Smooth muscle cell (in vitro differentiated cells): ENCODE results near the gene ARL3. TPM values are rescaled to one million over a fixed set of nuclear protein-coding genes. Genes with fewer than 3 reads are reported as not detected.

Experiments used
- DNase-seq: peaks from one replicate; lab custom pipeline; 2025; ENCODE audit not compliant: unreplicated experiment; lab: John Stamatoyannopoulos, UW
- H2AFZ ChIP-seq: fragments of 200-600 bp; sonication (generic); 2 replicates; pipeline ENCODE4 v1.6.0; 2016; ENCODE audit warnings: antibody characterized with exemption, low read depth, mild to moderate bottlenecking
- H3F3A ChIP-seq: fragments of 200-600 bp; sonication (generic); 2 replicates; pipeline ENCODE4 v1.6.0; 2017; ENCODE audit warnings: antibody characterized with exemption, low read depth
- H3K27ac ChIP-seq: fragments of 200-600 bp; sonication (generic); 2 replicates; pipeline ENCODE4 v1.5.1; 2016; ENCODE audit warnings: low read depth, mild to moderate bottlenecking
- H3K27me3 ChIP-seq: fragments of 200-600 bp; sonication (generic); 2 replicates; pipeline ENCODE4 v1.6.1; 2016; ENCODE audit warnings: low read depth, mild to moderate bottlenecking
- H3K36me3 ChIP-seq: fragments of 200-600 bp; sonication (generic); 2 replicates; pipeline ENCODE4 v1.5.1; 2016; ENCODE audit warnings: low read depth
- H3K4me1 ChIP-seq: fragments of 200-600 bp; sonication (generic); 2 replicates; pipeline ENCODE4 v1.5.1; 2016; ENCODE audit warnings: low read depth
- H3K4me2 ChIP-seq: fragments of 200-600 bp; sonication (generic); 2 replicates; pipeline ENCODE4 v1.6.0; 2016; ENCODE audit warnings: mild to moderate bottlenecking
- H3K4me3 ChIP-seq: fragments of 200-600 bp; sonication (generic); 2 replicates; pipeline ENCODE4 v1.5.1; 2016; ENCODE audit warnings: mild to moderate bottlenecking
- H3K79me2 ChIP-seq: fragments of 200-600 bp; sonication (generic); 2 replicates; pipeline ENCODE4 v1.6.0; 2016; ENCODE audit warnings: low read depth, mild to moderate bottlenecking
- H3K9ac ChIP-seq: fragments of 200-600 bp; sonication (generic); 2 replicates; pipeline ENCODE4 v1.6.0; 2016; ENCODE audit warnings: low read depth
- H3K9me3 ChIP-seq: fragments of 200-600 bp; sonication (generic); replicated peaks from 2 replicates; pipeline ENCODE4 v1.5.1; 2016; ENCODE audit warnings: low read depth
- H4K20me1 ChIP-seq: fragments of 200-600 bp; sonication (generic); 2 replicates; pipeline ENCODE4 v1.6.0; 2016; ENCODE audit warnings: low read depth
- WGBS: methylation state at CpG from one replicate; pipeline ENCODE4 v1.1.7; 2016; ENCODE audit warnings: low lambda C conversion rate; 5-methylcytosine and 5-hydroxymethylcytosine counted together
- polyA plus RNA-seq: library from polyadenylated mRNA; unstranded; fragments of >200 nt; fragmentation: Nextera tagmentation; extraction: Ambion mirVana; gene quantifications from 2 replicates; pipeline ENCODE4 v1.2.1, GENCODE V29; 2016
- total RNA-seq: library from RNA; depleted of rRNA; stranded (reverse); fragments of >200 nt; gene quantifications from 2 replicates; pipeline ENCODE4 v1.2.3, GENCODE V29; 2014
- TF ChIP-seq, protein P1 (sequence below): fragments of 200-600 bp; sonication (generic); IDR thresholded peaks from 2 replicates; pipeline ENCODE4 v1.5.1; 2017; ENCODE audit warnings: borderline replicate concordance, mild to moderate bottlenecking, antibody characterized with exemption; ENCODE audit not compliant: insufficient read depth, poor library complexity, severe bottlenecking

Gene ARL3
- total and polyA plus RNA-seq, 2 experiments from 2014 or later: 12.7 to 30.2 TPM

DNA sequence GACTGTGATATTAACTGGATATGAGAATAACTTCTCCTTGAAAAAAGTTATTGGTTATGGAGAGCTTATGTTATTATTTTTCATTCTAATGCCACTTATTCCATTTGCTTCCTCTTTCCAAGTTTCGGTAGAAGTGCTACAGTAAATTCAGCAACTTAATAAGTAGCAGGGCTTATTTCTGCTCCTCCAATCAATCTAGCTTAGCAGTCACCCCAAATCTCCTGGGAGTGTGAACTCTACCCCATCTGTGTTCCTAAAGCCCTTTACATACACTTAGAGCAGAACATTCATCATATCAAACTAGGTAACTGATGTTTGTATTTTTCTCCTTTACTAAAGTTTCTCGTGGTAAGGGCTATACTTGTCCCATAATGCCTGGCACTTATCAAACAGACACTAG is 8.7 kb downstream of the ARL3 start:
- Histone ChIP-seq H4K20me1 (peaks cover 45% of the 10 kb centered on the region), H3K79me2 (peaks cover 57% of the 10 kb centered on the region), H2AFZ (no peak overlapping the region), H3F3A (no peaks in the 10 kb centered on the region), H3K4me3 (no peak overlapping the region), H3K27me3 (no peaks in the 10 kb centered on the region), H3K36me3 (no peaks in the 10 kb centered on the region), H3K9me3 (no peaks in the 10 kb centered on the region), H3K4me1 (peaks cover 5% of the 10 kb centered on the region), H3K9ac (no peak overlapping the region), H3K4me2 (peak overlapping the region; percentile 8), H3K27ac (peak overlapping the region; percentile 19)
- DNase-seq: no peak
- 94% methylated on average over 2 of the region's 2 CpGs for WGBS
- TF ChIP-seq, protein P1, sequence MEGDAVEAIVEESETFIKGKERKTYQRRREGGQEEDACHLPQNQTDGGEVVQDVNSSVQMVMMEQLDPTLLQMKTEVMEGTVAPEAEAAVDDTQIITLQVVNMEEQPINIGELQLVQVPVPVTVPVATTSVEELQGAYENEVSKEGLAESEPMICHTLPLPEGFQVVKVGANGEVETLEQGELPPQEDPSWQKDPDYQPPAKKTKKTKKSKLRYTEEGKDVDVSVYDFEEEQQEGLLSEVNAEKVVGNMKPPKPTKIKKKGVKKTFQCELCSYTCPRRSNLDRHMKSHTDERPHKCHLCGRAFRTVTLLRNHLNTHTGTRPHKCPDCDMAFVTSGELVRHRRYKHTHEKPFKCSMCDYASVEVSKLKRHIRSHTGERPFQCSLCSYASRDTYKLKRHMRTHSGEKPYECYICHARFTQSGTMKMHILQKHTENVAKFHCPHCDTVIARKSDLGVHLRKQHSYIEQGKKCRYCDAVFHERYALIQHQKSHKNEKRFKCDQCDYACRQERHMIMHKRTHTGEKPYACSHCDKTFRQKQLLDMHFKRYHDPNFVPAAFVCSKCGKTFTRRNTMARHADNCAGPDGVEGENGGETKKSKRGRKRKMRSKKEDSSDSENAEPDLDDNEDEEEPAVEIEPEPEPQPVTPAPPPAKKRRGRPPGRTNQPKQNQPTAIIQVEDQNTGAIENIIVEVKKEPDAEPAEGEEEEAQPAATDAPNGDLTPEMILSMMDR: no peak

GRCh38 chr10:102704915-102705314 is 9.3 kb downstream of the ARL3 start:
- Histone ChIP-seq H3K4me1 (peaks cover 5% of the 10 kb centered on the region), H3K79me2 (peaks cover 51% of the 10 kb centered on the region), H4K20me1 (peaks cover 39% of the 10 kb centered on the region), H3F3A (no peaks in the 10 kb centered on the region), H3K9me3 (no peaks in the 10 kb centered on the region), H3K27ac (peak overlapping the region; percentile 19), H3K27me3 (no peaks in the 10 kb centered on the region), H2AFZ (no peak overlapping the region), H3K4me2 (peak overlapping the region; percentile 8), H3K9ac (no peak overlapping the region), H3K4me3 (no peak overlapping the region), H3K36me3 (no peaks in the 10 kb centered on the region)
- 78% methylated on average over 6 of the region's 6 CpGs for WGBS
- TF ChIP-seq, protein P1: no peak
- no peak for DNase-seq

DNA sequence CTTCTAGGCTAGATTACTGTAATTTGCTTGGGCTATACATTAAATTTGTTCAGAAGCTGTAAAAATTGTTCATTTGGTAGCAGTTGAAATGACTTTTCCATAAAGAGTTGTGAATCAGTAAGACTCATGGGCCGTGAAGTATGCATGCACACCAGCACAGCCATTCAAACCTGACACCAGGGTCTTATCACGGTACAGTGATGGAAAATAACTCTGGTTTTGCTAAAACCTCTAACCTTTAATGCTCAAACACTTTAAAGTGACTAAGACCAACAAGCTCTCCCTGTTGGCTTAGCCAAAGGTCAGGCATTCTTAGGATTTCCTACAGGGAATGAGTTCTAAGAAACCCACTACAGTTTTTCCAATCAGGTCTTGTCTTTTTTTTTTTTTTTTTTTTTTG is 11.5 kb downstream of the ARL3 start:
- Histone ChIP-seq H2AFZ (no peak overlapping the region), H3K4me3 (no peak overlapping the region), H4K20me1 (peaks cover 28% of the 10 kb centered on the region), H3K4me2 (no peak overlapping the region), H3K9me3 (no peaks in the 10 kb centered on the region), H3K27ac (peak overlapping the region; percentile 55), H3F3A (no peaks in the 10 kb centered on the region), H3K4me1 (peaks cover 5% of the 10 kb centered on the region), H3K9ac (no peak overlapping the region), H3K36me3 (no peaks in the 10 kb centered on the region), H3K27me3 (no peaks in the 10 kb centered on the region), H3K79me2 (peaks cover 33% of the 10 kb centered on the region)
- no peak for DNase-seq
- 14% methylated on average over 2 of the region's 2 CpGs for WGBS
- TF ChIP-seq, protein P1: no peak

GRCh38 chr10:102701796-102702195 is 12.4 kb downstream of the ARL3 start:
- WGBS: 97% methylated on average over 3 of the region's 3 CpGs
- Histone ChIP-seq H3K27me3 (no peaks in the 10 kb centered on the region), H3K4me3 (no peak overlapping the region), H2AFZ (no peak overlapping the region), H3K4me2 (no peak overlapping the region), H3K9ac (no peak overlapping the region), H3K27ac (no peak overlapping the region), H3K4me1 (peaks cover 5% of the 10 kb centered on the region), H3K36me3 (peaks cover 3% of the 10 kb centered on the region), H3K79me2 (peaks cover 30% of the 10 kb centered on the region), H4K20me1 (peaks cover 23% of the 10 kb centered on the region), H3K9me3 (no peaks in the 10 kb centered on the region), H3F3A (no peaks in the 10 kb centered on the region)
- no peak for DNase-seq
- TF ChIP-seq, protein P1: no peak
